Body of pancreas (tissue), 4 donors: ENCODE results near the gene DPT. TPM values are rescaled to one million over a fixed set of nuclear protein-coding genes. Genes with fewer than 3 reads are reported as not detected.

Experiments used
- ATAC-seq: fragments of 150-250 bp; one replicate; pipeline ENCODE4 v1.9.1; 2016
- DNase-seq, 4 donors: peaks; one replicate each; pipeline ENCODE4 v3.0.0-alpha.2; 2019
- H3K27ac ChIP-seq, 4 donors: fragments of 200-600 bp; sonication (generic); 1 replicate in 3 of 4; 2 replicates in 1 of 4; pipeline versions ENCODE4 v1.5.1 to v1.6.1; 2016 to 2019; ENCODE audit warnings: mild to moderate bottlenecking in 1 of 4, mixed read lengths in 1 of 4, moderate library complexity in 1 of 4
- H3K27me3 ChIP-seq, 2 donors: fragments of 200-600 bp; sonication (generic); one replicate each; pipeline ENCODE4 v1.6.0; 2016; ENCODE audit warnings: mild to moderate bottlenecking in 1 of 2
- H3K36me3 ChIP-seq, 2 donors: fragments of 200-600 bp; sonication (generic); replicated peaks in 1 of 2; 2 replicates each; pipeline ENCODE4 v1.5.1; 2016; ENCODE audit warnings: low read depth in 2 of 2; ENCODE audit not compliant: insufficient read depth in 1 of 2
- H3K4me1 ChIP-seq: fragments of 200-600 bp; sonication (generic); one replicate; pipeline ENCODE4 v1.6.0; 2016
- H3K4me3 ChIP-seq, 2 donors: fragments of 200-600 bp; sonication (generic); 1 replicate in 1 of 2; 2 replicates in 1 of 2; pipeline ENCODE4 v1.5.1; 2016 to 2019
- H3K9me3 ChIP-seq, 3 donors: fragments of 200-600 bp; sonication (generic); 1 replicate in 2 of 3; 2 replicates in 1 of 3; pipeline ENCODE4 v1.5.1; 2016
- CTCF ChIP-seq, 7 experiments: fragments of 450-650 bp in 4 of 7; fragments of 200-600 bp in 3 of 7; sonication (generic) in 3 of 7; IDR thresholded peaks; one replicate each; pipeline ENCODE4 v1.5.1; 2016 to 2019; ENCODE audit warnings: antibody characterized with exemption in 7 of 7
- POLR2A ChIP-seq, 3 donors: fragments of 450-650 bp; IDR thresholded peaks; one replicate each; pipeline ENCODE4 v1.6.1; 2016; ENCODE audit warnings: antibody characterized with exemption in 3 of 3, mild to moderate bottlenecking in 2 of 3
- WGBS, 2 donors: methylation state at CpG; one replicate each; pipeline ENCODE4 v1.1.5; 2017; 5-methylcytosine and 5-hydroxymethylcytosine counted together
- intact Hi-C: fragments of 100-400 bp; cut with DNase I; formaldehyde crosslinking; loops from one replicate; pipeline ENCODE4 v1.15.1; 2023
- total RNA-seq, 2 donors: library from RNA; depleted of rRNA; stranded (reverse); fragments of >200 nt; gene quantifications; one replicate each; pipeline ENCODE4 v1.1.0, GENCODE V29; 2016

The DPT gene
- total RNA-seq, 2 donors from 2014 or later: 25.4 to 57.1 TPM

DNA sequence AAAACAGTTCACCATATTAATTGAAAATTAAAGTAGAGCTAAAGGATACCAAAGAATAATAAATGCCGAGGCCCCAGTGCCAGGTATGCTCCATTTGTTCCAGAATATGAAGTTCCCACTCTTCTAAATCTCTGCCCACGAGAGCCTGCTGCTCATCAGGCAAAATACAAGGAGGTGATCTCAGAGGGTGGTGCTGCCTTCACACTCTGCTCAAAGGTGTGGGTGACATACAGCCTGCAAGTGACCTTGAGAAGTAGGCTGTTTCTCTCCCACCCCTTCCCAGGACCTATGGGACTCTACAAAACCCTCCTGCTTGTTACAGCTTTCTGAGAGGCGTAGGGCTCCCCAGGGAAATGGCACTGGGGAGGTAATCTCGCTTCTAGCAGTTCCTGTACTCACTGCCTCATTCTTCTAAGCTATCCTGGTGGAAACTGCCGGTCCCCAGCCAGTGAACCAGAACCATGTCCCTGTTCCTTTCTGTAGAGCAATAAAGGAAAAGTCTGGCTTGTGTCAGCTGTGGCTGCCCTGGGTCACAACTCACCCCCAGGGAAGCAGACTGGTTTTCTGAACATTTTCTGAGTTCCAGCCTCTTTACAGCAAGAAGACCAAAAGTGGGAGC is 26.9 kb upstream of the DPT start:
- Histone ChIP-seq H3K27ac (no peak overlapping the region), H3K36me3 (no peaks in the 10 kb centered on the region), H3K4me3 (no peak overlapping the region), H3K9me3 (no peaks in the 10 kb centered on the region), H3K4me1 (peaks cover 9% of the 10 kb centered on the region), H3K27me3 (no peaks in the 10 kb centered on the region)
- ATAC-seq (peak; percentile 30), DNase-seq (no peak)
- intact Hi-C loops: loop anchor here (5.0 kb wide), 1 partner anchor 74 kb away; no protein-coding TSS in a partner anchor
- no peak for TF ChIP-seq POLR2A (IDR thresholded peaks at IDR 0.05)
- TF ChIP-seq CTCF (IDR thresholded peaks at IDR 0.05): no peak
- 48 to 62% methylated on average over 5 of the region's 5 CpGs for WGBS, 2 donors

GRCh38 chr1:168752171-168752832 is 23.3 kb upstream of the DPT start:
- no peak for ATAC-seq
- H3K36me3 ChIP-seq: no peaks in the 10 kb centered on the region
- no peaks in the 10 kb centered on the region for H3K4me1 ChIP-seq
- 36 to 48% methylated on average over 8 of the region's 8 CpGs for WGBS, 2 donors
- H3K27me3 ChIP-seq: no peaks in the 10 kb centered on the region
- intact Hi-C loops: no loop called here
- no peak overlapping the region for H3K27ac ChIP-seq
- H3K9me3 ChIP-seq: no peaks in the 10 kb centered on the region
- no peak for DNase-seq
- no peak for TF ChIP-seq POLR2A (IDR thresholded peaks at IDR 0.05)
- no peak for TF ChIP-seq CTCF (IDR thresholded peaks at IDR 0.05)
- no peak overlapping the region for H3K4me3 ChIP-seq

- H3K36me3 ChIP-seq: no peaks in the 10 kb centered on the region
- H3K4me1 ChIP-seq: no peaks in the 10 kb centered on the region
- no peak for TF ChIP-seq POLR2A (IDR thresholded peaks at IDR 0.05)
- peak in 2 of 7 experiments; percentile 5 to 31 for TF ChIP-seq CTCF (IDR thresholded peaks at IDR 0.05)
- WGBS, 2 donors: 45 to 50% methylated on average over 3 of the region's 3 CpGs
- H3K27me3 ChIP-seq: no peaks in the 10 kb centered on the region
- no peak for DNase-seq
- intact Hi-C loops: no loop called here
- peak; percentile 48 for ATAC-seq
- no peak overlapping the region for H3K27ac ChIP-seq
- no peaks in the 10 kb centered on the region for H3K9me3 ChIP-seq
- H3K4me3 ChIP-seq: no peak overlapping the region
These were observed 22.2 kb upstream of the DPT start for GRCh38 chr1:168751195-168751650.

GRCh38 chr1:168742994-168743650 is 14.1 kb upstream of the DPT start:
- Histone ChIP-seq H3K36me3 (no peaks in the 10 kb centered on the region), H3K4me3 (no peak overlapping the region), H3K27me3 (no peaks in the 10 kb centered on the region), H3K4me1 (no peaks in the 10 kb centered on the region), H3K27ac (no peak overlapping the region), H3K9me3 (no peaks in the 10 kb centered on the region)
- no peak for TF ChIP-seq POLR2A (IDR thresholded peaks at IDR 0.05)
- TF ChIP-seq CTCF (IDR thresholded peaks at IDR 0.05): no peak
- DNase-seq: no peak
- WGBS, 2 donors: 88 to 89% methylated on average over 8 of the region's 8 CpGs
- ATAC-seq: no peak
- intact Hi-C loops: no loop called here
